CD4-positive, alpha-beta T cell treated with Interleukin-2 at 100 ng/mL for 4 hours (primary cell): ENCODE measurements around the gene TNFRSF19.

ENCODE experiments used
- DNase-seq: peaks from one replicate; pipeline ENCODE4 v3.0.0-alpha.2; 2020; ENCODE audit warnings: low spot score

TNFRSF19 gene

GRCh38 chr13:23628765-23629565, 58.8 kb downstream of the TNFRSF19 start:
- no peak for DNase-seq

- DNase-seq, result no peak
Measured at GRCh38 chr13:23629566-23630272, 59.5 kb downstream of the TNFRSF19 start.

GRCh38 chr13:23630349-23631093, 60.3 kb downstream of the TNFRSF19 start:
- DNase-seq, result no peak

GRCh38 chr13:23631311-23632047, 61.3 kb downstream of the TNFRSF19 start:
- DNase-seq, result no peak

GRCh38 chr13:23632048-23632582, 61.9 kb downstream of the TNFRSF19 start:
- no peak for DNase-seq

- no peak for DNase-seq
Measured at GRCh38 chr13:23632741-23633140, 62.5 kb downstream of the TNFRSF19 start.

- no peak for DNase-seq
Measured at GRCh38 chr13:23634897-23635296, 64.7 kb downstream of the TNFRSF19 start.

GRCh38 chr13:23636360-23636759, 66.1 kb downstream of the TNFRSF19 start:
- no peak for DNase-seq

GRCh38 chr13:23637829-23638228, 67.6 kb downstream of the TNFRSF19 start:
- no peak for DNase-seq

- no peak for DNase-seq
Measured at GRCh38 chr13:23639674-23640073, 69.5 kb downstream of the TNFRSF19 start.

GRCh38 chr13:23642110-23642509, 71.9 kb downstream of the TNFRSF19 start:
- DNase-seq, result no peak

- no peak for DNase-seq
Measured at GRCh38 chr13:23643338-23644125, 73.3 kb downstream of the TNFRSF19 start.

GRCh38 chr13:23644126-23644419, 73.9 kb downstream of the TNFRSF19 start:
- no peak for DNase-seq

GRCh38 chr13:23644527-23645138, 74.4 kb downstream of the TNFRSF19 start:
- no peak for DNase-seq

GRCh38 chr13:23645851-23646250, 75.6 kb downstream of the TNFRSF19 start:
- no peak for DNase-seq

GRCh38 chr13:23651439-23651838, 81.2 kb downstream of the TNFRSF19 start:
- DNase-seq, result no peak

- DNase-seq, result no peak
Measured at GRCh38 chr13:23651887-23652286, 81.7 kb downstream of the TNFRSF19 start.

GRCh38 chr13:23652909-23653726, 82.9 kb downstream of the TNFRSF19 start:
- no peak for DNase-seq
